ENCODE measurements around the gene FKBP8. TPM values are rescaled to one million over a fixed set of nuclear protein-coding genes. Genes with fewer than 3 reads are reported as not detected.

Gene FKBP8
- total RNA-seq, 4 donors from 2014 or later = 267 to 318 (median 275) TPM

GRCh38 chr19:18491995-18492953, 51.1 kb downstream of the FKBP8 start:
- no peak for TF ChIP-seq POLR2A (IDR thresholded peaks at IDR 0.05)
- no peak for TF ChIP-seq CTCF (IDR thresholded peaks at IDR 0.05)
- no peak for TF ChIP-seq EP300 (IDR thresholded peaks at IDR 0.05; ENCODE audit: low read depth)
- no peak for TF ChIP-seq POLR2AphosphoS5 (IDR thresholded peaks at IDR 0.05)
- in situ Hi-C loops (cut with MboI; ENCODE audit: low pct_ligation_motif_present in 1 of 4, low pct_unique_long_range_greater_than_20kb in 1 of 4, low sequenced_read_pairs in 3 of 4) = no loop called here
- Histone ChIP-seq H3K27me3 (no peaks in the 10 kb centered on the region), H3K4me1 (peaks cover 32 to 66% (median 55%) of the 10 kb centered on the region in 4 donors), H3K9me3 (no peaks in the 10 kb centered on the region), H3K4me3 (no peak overlapping the region), H3K27ac (peak overlapping the region in 1 of 4 donors; percentile 44), H3K36me3 (no peaks in the 10 kb centered on the region)
- 85 to 88% methylated on average over 7 to 15 of the region's 15 CpGs for WGBS, 2 donors (ENCODE audit: low coverage in 1 of 2)
- intact Hi-C loops (cut with DNase I; ENCODE audit: low total_unique reads) = no loop called here
- DNase-seq = no peak

- DNase-seq = no peak
- no peak overlapping the region for H3K27ac ChIP-seq
- H3K27me3 ChIP-seq = no peaks in the 10 kb centered on the region
- WGBS, 2 donors (ENCODE audit: low coverage in 1 of 2) = 92% methylated on average over 6 of the region's 6 CpGs; no CpG with 5 or more reads in 1 of the 2 donors
- H3K4me3 ChIP-seq = no peak overlapping the region
- no peaks in the 10 kb centered on the region for H3K9me3 ChIP-seq
- no peak for TF ChIP-seq CTCF (IDR thresholded peaks at IDR 0.05)
- TF ChIP-seq EP300 (IDR thresholded peaks at IDR 0.05; ENCODE audit: low read depth) = no peak
- TF ChIP-seq POLR2A (IDR thresholded peaks at IDR 0.05) = no peak
- no peak for TF ChIP-seq POLR2AphosphoS5 (IDR thresholded peaks at IDR 0.05)
- no peaks in the 10 kb centered on the region for H3K36me3 ChIP-seq
- intact Hi-C loops (cut with DNase I; ENCODE audit: low total_unique reads) (no loop called here), in situ Hi-C loops (cut with MboI; ENCODE audit: low pct_ligation_motif_present in 1 of 4, low pct_unique_long_range_greater_than_20kb in 1 of 4, low sequenced_read_pairs in 3 of 4) (no loop called here)
- peaks cover 33 to 65% (median 55%) of the 10 kb centered on the region in 4 donors for H3K4me1 ChIP-seq
These were observed 52.6 kb downstream of the FKBP8 start for GRCh38 chr19:18490728-18491127.

GRCh38 chr19:18489627-18490184, 53.7 kb downstream of the FKBP8 start:
- DNase-seq = no peak
- peaks cover 38 to 65% (median 56%) of the 10 kb centered on the region in 4 donors for H3K4me1 ChIP-seq
- no peaks in the 10 kb centered on the region for H3K9me3 ChIP-seq
- in situ Hi-C loops (cut with MboI; ENCODE audit: low pct_ligation_motif_present in 1 of 4, low pct_unique_long_range_greater_than_20kb in 1 of 4, low sequenced_read_pairs in 3 of 4) (no loop called here), intact Hi-C loops (cut with DNase I; ENCODE audit: low total_unique reads) (no loop called here)
- no peak for TF ChIP-seq POLR2AphosphoS5 (IDR thresholded peaks at IDR 0.05)
- no peak for TF ChIP-seq CTCF (IDR thresholded peaks at IDR 0.05)
- no peak for TF ChIP-seq EP300 (IDR thresholded peaks at IDR 0.05; ENCODE audit: low read depth)
- no peak for TF ChIP-seq POLR2A (IDR thresholded peaks at IDR 0.05)
- H3K27ac ChIP-seq = peak overlapping the region in 1 of 4 donors; percentile 35
- no peak overlapping the region for H3K4me3 ChIP-seq
- no peaks in the 10 kb centered on the region for H3K27me3 ChIP-seq
- WGBS, 2 donors (ENCODE audit: low coverage in 1 of 2) = 90% methylated on average over 14 of the region's 14 CpGs; no CpG with 5 or more reads in 1 of the 2 donors
- H3K36me3 ChIP-seq = no peaks in the 10 kb centered on the region

Measured in transverse colon (tissue), 4 donors.